GM10248 (cell line): ENCODE results near the gene CCDC85A.
"Not testable (repeated sequence)": the region's sequence is repeated elsewhere in the genome, so short reads cannot be mapped to it uniquely, and the experiment has no call there.

ENCODE experiments used
- CTCF ChIA-PET: fragments of 300-600 bp; sonication (Branson Sonifier 250); formaldehyde crosslinking; extraction: SDS; loops from one replicate; lab custom pipeline; 2021; ENCODE audit warnings: antibody characterized with exemption; lab: Yijun Ruan, JAX
- POLR2A ChIA-PET: fragments of 350-650 bp; sonication (Branson Sonifier 250); formaldehyde crosslinking; extraction: SDS; loops from one replicate; lab custom pipeline; 2020; ENCODE audit warnings: antibody characterized with exemption; lab: Yijun Ruan, JAX
- DNase-seq: peaks from one replicate; pipeline ENCODE4 v3.0.0; 2012; ENCODE audit errors: extremely low spot score
- TF ChIP-seq, protein P1 (sequence below): IDR thresholded peaks from 2 replicates; pipeline ENCODE4 v1.5.1; 2012; ENCODE audit warnings: mild to moderate bottlenecking, low read depth; ENCODE audit errors: extremely low read depth, missing control alignments, control extremely low read depth

CCDC85A gene

DNA sequence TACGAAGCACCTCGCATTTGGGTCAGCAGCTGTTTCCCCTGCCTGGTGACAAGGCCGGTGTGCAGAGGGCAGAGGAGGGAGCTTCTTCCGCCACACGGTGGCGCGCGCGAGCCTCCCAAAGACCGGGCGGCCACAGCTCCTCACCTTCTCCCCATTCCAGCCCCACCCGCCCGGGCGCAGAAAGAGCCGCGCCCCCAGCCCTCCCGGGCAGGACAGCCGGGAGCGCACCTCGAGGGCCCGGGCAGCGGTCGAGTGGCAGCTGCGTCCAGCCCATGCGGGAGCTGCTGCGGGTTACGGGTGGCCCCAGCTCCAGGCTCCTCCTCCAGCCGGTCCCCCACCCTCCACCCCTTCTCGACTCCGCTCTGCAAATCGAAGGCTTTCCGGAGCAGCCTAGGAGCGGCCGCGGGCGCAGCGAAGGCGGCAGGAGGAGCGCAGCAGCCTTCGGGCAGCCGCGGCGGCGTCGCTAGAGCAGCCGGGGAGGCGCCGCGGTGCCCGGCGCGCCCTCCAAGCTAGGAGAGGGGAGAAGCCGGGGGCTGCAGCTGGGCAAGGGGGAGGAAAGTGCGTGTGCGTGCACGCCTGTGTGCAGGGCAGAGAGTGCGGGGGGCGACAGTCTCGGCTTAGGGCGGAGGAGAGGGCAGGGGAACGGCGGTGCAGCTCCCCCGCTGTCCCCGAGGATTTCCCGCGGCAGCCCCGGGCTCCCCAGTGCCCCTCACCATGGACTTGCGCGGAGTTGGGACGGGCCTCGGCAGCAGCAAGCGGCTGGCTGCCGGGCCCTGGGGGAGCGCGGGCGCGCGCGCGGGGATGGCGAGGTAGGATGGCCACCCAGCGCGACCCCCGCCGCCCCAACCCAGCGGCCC is at the start of gene CCDC85A:
Gene CCDC85A, plus strand, starts transcription at position 348 of the 857 bp plus-strand sequence. CDS start 635 bp downstream, outside the sequence.
- ChIA-PET POLR2A (no interaction called here), CTCF (interaction anchor here (0.7 to 2.9 kb wide), 42 partner anchors 8 to 1379 kb away, joined by 3 to 30 read pairs (median 4); no protein-coding TSS in a partner anchor)
- TF ChIP-seq, protein P1, sequence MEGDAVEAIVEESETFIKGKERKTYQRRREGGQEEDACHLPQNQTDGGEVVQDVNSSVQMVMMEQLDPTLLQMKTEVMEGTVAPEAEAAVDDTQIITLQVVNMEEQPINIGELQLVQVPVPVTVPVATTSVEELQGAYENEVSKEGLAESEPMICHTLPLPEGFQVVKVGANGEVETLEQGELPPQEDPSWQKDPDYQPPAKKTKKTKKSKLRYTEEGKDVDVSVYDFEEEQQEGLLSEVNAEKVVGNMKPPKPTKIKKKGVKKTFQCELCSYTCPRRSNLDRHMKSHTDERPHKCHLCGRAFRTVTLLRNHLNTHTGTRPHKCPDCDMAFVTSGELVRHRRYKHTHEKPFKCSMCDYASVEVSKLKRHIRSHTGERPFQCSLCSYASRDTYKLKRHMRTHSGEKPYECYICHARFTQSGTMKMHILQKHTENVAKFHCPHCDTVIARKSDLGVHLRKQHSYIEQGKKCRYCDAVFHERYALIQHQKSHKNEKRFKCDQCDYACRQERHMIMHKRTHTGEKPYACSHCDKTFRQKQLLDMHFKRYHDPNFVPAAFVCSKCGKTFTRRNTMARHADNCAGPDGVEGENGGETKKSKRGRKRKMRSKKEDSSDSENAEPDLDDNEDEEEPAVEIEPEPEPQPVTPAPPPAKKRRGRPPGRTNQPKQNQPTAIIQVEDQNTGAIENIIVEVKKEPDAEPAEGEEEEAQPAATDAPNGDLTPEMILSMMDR, result peak; percentile 89
- peak; percentile 87 for DNase-seq

DNA sequence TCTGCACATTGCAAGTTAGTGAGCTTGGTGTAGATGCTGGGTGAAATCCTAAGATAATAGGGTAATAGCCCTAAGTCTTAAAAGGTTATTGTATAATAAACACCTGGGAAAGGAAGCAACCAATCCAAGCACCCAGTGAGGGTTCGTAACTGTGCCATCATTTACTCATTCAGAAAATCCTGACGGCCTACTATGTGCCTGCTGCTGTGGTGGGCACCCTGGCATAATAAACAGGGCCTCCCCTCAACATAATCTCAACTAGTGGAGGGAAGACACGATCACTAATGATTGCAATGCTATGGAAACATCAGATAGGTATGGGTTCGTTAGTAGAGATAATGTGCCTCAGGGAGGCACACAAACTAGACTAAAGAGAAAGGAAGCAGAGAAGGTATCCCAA is 48.9 kb upstream of the CCDC85A start:
- CTCF ChIA-PET, result interaction anchor here (0.8 kb wide), 1 partner anchor 414 kb away, joined by 3 read pairs; no protein-coding TSS in a partner anchor
- no peak for DNase-seq
- TF ChIP-seq, protein P1, result no peak
- POLR2A ChIA-PET, result no interaction called here

DNA sequence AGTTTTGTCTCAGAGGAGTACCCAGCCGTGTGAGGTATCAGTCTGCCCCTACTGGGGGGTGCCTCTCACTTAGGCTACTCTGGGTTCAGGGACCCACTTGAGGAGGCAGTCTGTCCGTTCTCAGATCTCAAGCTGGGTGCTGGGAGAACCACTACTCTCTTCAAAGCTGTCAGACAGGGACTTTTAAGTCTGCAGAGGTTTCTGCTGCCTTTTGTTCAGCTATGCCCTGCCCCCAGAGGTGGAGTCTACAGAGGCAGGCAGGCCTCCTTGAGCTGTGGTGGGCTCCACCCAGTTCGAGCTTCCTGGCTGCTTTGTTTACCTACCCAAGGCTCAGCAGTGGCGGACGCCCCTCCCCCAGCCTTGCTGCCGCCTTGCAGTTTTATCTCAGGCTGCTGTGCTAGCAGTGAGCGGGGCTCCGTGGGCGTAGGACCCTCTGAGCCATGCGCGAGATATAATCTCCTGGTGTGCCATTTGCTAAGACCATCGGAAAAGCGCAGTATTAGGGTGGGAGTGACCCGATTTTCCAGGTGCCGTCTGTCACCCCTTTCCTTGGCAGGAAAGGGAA is 41.2 kb upstream of the CCDC85A start:
- CTCF ChIA-PET, DNase-seq, POLR2A ChIA-PET: not testable (repeated sequence)

DNA sequence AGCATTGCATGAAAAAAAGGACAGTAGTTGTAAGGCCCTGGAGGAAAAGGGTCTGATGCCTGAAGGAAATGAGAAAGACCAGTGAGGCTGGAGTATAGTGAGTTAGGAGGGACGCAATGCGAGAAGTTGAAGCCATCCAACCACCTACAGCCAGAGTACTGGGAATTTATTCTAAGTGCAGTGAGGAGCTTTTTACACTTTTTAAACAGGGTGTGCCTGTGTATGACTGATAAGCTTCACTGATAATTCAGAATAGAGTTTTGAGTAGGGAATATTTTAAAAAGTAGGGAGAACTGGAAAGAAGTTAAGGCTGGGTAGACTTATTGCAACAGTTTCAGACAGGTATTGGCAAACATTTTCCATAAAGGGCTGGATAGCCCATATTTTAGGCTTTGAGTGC is 35.9 kb upstream of the CCDC85A start:
- ChIA-PET POLR2A (no interaction called here), CTCF (no interaction called here)
- TF ChIP-seq, protein P1, result no peak
- DNase-seq, result no peak

DNA sequence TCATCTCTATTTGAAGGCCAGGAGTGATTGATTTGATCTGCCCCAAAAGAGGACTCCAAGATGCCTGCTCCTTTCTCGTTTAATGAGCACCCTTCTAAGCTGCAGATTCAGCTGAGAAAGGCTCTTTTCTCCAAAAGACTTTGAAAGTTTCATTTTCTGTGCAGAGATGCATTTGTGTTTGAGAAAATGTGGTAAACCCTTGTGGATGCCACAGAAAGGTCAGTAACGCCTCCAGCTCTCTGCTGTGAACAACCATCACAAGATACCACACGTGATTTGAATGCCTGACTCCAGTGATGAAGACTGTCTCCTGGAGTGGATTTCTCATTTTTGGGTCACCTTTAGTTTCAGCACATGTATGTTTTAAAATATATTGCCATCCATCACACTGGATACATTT is 35.0 kb upstream of the CCDC85A start:
- TF ChIP-seq, protein P1, result no peak
- ChIA-PET CTCF (interaction anchor here (0.9 kb wide), 1 partner anchor 29 kb away, joined by 5 read pairs; no protein-coding TSS in a partner anchor), POLR2A (no interaction called here)
- no peak for DNase-seq

DNA sequence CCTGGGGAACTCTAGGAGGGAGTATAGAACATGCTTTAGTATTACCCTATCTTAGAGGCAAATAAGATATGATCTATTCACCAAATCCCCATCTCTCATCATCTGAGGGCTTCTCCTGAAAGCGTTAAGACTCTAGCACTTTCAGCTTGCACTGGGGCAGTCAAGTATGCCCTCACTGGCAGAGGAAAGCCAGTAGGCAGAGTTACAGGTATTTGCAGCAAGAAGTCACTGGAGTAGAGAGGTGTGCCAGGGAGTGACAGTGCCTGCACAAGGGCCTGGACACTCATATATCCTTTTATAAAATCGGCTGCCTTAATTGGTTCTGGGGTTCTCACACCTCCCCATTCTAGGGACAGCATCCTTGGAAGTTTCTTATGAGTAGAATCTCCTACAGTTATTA is 31.9 kb upstream of the CCDC85A start:
- ChIA-PET CTCF (no interaction called here), POLR2A (no interaction called here)
- TF ChIP-seq, protein P1, result no peak
- DNase-seq, result no peak

DNA sequence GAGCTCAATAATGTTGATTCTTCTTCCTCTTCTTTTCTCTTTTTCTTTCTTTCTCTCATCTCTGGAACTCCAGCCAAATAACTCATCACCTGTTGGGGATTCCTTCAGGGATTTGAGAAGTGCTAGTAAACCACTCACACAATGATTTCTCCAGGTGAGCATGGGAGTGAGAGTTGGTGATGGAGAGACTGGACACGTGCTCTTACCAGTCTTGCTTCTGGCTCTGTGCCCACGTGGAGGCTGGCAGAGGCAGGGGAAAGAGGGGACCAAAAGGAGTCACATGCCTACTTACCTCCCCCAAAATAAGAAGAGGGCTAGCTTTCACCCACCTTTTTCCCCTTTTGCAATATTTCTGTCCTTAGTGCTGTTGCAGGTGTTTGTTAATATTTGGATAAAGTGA is 28.6 kb upstream of the CCDC85A start:
- POLR2A ChIA-PET, result no interaction called here
- DNase-seq, result no peak
- TF ChIP-seq, protein P1, result no peak
- CTCF ChIA-PET, result interaction anchor here (1.1 to 2.1 kb wide), 2 partner anchors 12 to 28 kb away, joined by 5 to 6 read pairs; partner anchors contain the start of gene CCDC85A

DNA sequence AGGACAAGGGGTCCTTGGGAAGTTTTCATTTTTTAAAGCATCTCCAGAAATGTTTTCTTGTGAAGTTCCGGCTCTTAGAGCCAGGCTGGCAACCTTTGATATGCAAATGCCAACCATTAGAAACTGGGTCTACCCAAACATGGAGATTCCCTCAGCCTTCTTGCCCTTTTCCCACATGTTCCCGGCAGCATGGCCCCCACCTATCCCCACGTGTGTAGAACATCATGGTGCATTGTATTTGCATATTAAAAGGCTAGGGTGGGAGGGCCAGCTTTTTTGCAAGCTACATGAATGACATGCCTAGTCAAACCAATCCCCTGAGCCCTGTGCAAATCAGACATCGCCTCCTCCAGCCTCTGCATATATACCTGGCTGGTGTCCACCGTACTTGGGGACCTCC is 23.9 kb upstream of the CCDC85A start:
- CTCF ChIA-PET, result interaction anchor here (1.4 kb wide), 2 partner anchors 12 to 24 kb away, joined by 3 to 5 read pairs; partner anchors contain the start of gene CCDC85A
- DNase-seq, POLR2A ChIA-PET: not testable (repeated sequence)
